Esophagus squamous epithelium (tissue), 4 donors: ENCODE data around the gene HS6ST2.

Experiments
- CTCF ChIP-seq, 6 experiments: fragments of 450-650 bp in 4 of 6; fragments of 200-600 bp in 2 of 6; sonication (generic) in 2 of 6; IDR thresholded peaks; one replicate each; pipeline ENCODE4 v1.5.1; 2016 to 2019; ENCODE audit warnings: antibody characterized with exemption in 6 of 6, mild to moderate bottlenecking in 4 of 6, moderate library complexity in 4 of 6
- POLR2A ChIP-seq, 4 donors: fragments of 450-650 bp; IDR thresholded peaks; one replicate each; pipeline ENCODE4 v1.6.1; 2017; ENCODE audit warnings: antibody characterized with exemption in 4 of 4, mild to moderate bottlenecking in 4 of 4, moderate library complexity in 3 of 4

GRCh38 chrX:132664273-132664672, 294.2 kb downstream of the HS6ST2 start:
- TF ChIP-seq CTCF (IDR thresholded peaks at IDR 0.05) (no peak), POLR2A (IDR thresholded peaks at IDR 0.05) (no peak)
